ENCODE measurements around the gene RIT1. TPM values are rescaled to one million over a fixed set of nuclear protein-coding genes. Genes with fewer than 3 reads are reported as not detected.

The RIT1 gene
- total RNA-seq, 6 donors from 2014 or later, result 26.3 to 67.1 (median 45.1) TPM

GRCh38 chr1:155847823-155848529 lies 63.2 kb downstream of the RIT1 start:
- DNase-seq (no peak), ATAC-seq (ENCODE audit: low FRiP score in 2 of 2) (no peak)
- Histone ChIP-seq H3K27ac (no peak overlapping the region), H3K4me1 (peaks cover 6 to 20% (median 10%) of the 10 kb centered on the region in 4 donors), H3K4me3 (no peak overlapping the region), H3K9me3 (no peaks in the 10 kb centered on the region), H3K27me3 (no peaks in the 10 kb centered on the region), H3K36me3 (peaks cover 0 to 68% (median 21%) of the 10 kb centered on the region in 4 donors)
- WGBS, 2 donors, result 70 to 85% methylated on average over 1 of the region's 1 CpG
- TF ChIP-seq POLR2AphosphoS5 (IDR thresholded peaks at IDR 0.05), result no peak
- TF ChIP-seq POLR2A (IDR thresholded peaks at IDR 0.05), result no peak
- TF ChIP-seq, protein P1, sequence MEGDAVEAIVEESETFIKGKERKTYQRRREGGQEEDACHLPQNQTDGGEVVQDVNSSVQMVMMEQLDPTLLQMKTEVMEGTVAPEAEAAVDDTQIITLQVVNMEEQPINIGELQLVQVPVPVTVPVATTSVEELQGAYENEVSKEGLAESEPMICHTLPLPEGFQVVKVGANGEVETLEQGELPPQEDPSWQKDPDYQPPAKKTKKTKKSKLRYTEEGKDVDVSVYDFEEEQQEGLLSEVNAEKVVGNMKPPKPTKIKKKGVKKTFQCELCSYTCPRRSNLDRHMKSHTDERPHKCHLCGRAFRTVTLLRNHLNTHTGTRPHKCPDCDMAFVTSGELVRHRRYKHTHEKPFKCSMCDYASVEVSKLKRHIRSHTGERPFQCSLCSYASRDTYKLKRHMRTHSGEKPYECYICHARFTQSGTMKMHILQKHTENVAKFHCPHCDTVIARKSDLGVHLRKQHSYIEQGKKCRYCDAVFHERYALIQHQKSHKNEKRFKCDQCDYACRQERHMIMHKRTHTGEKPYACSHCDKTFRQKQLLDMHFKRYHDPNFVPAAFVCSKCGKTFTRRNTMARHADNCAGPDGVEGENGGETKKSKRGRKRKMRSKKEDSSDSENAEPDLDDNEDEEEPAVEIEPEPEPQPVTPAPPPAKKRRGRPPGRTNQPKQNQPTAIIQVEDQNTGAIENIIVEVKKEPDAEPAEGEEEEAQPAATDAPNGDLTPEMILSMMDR (IDR thresholded peaks at IDR 0.05), result no peak
- no peak for TF ChIP-seq EP300 (IDR thresholded peaks at IDR 0.05)

Small RNAs within 50 kb of the gene (small RNA-seq; reads per million reads assigned to genes)
- gene MIR6738 (0 reads per million in 4 donors), gene RF00015 (0 reads per million in 4 donors), gene SCARNA4 (0 reads per million in 4 donors), gene SNORA80E (98.1 to 194 (median 119) reads per million in 4 donors)

Other genes starting within 250 kb of the RIT1 start
- gene YY1AP1, start 222.6 kb downstream of the RIT1 start, total RNA-seq, result 100 to 1,000 TPM in 3 of 6 donors, 10 to 100 TPM in 3; 49.3 to 225 (median 89.9) TPM
- 100 to 1,000 TPM in 3 of 6 donors, 10 to 100 TPM in 3; 60.8 to 233 (median 100) TPM for gene DAP3, start 222.3 kb downstream of the RIT1 start, total RNA-seq
- 100 to 1,000 TPM in 1 of 6 donors, 10 to 100 TPM in 5; 28.9 to 160 (median 46.3) TPM for gene GON4L, start 54.1 kb downstream of the RIT1 start, total RNA-seq
- 10 to 100 TPM in 1 of 6 donors, 1 to 10 TPM in 5; 3.1 to 12.1 (median 7.8) TPM for gene SYT11, start 51.8 kb downstream of the RIT1 start, total RNA-seq
- gene KHDC4, start 23.1 kb upstream of the RIT1 start, total RNA-seq, result 100 to 1,000 TPM in 1 of 6 donors, 10 to 100 TPM in 5; 30.4 to 105 (median 37.6) TPM
- gene RXFP4, start 30.3 kb upstream of the RIT1 start, total RNA-seq, result not detected
- gene ARHGEF2, start 67.2 kb upstream of the RIT1 start, total RNA-seq, result 100 to 1,000 TPM; 198 to 969 (median 229) TPM
- 100 to 1,000 TPM in 5 of 6 donors, 10 to 100 TPM in 1; 66.0 to 395 (median 228) TPM for gene SSR2, start 109.6 kb upstream of the RIT1 start, total RNA-seq
- 10 to 100 TPM; 22.2 to 39.8 (median 24.5) TPM for gene UBQLN4, start 142.4 kb upstream of the RIT1 start, total RNA-seq
- 10 to 100 TPM; 35.6 to 84.5 (median 68.8) TPM for gene LAMTOR2, start 143.4 kb upstream of the RIT1 start, total RNA-seq
- 100 to 1,000 TPM in 1 of 6 donors, 10 to 100 TPM in 5; 58.7 to 123 (median 88.9) TPM for gene RAB25, start 149.8 kb upstream of the RIT1 start, total RNA-seq
- gene MEX3A, start 171.1 kb upstream of the RIT1 start, total RNA-seq, result 1 to 10 TPM in 2 of 6 donors, under 1 TPM in 3, not detected in 1; 0.26 to 2.0 (median 1.00) TPM
- gene LMNA, start 203.4 kb upstream of the RIT1 start, total RNA-seq, result 1,000 to 10,000 TPM in 1 of 6 donors, 100 to 1,000 TPM in 5; 156 to 1,281 (median 388) TPM
- 10 to 100 TPM; 28.9 to 65.9 (median 33.5) TPM for gene SEMA4A, start 242.2 kb upstream of the RIT1 start, total RNA-seq